LHCN-M2 (cell line): ENCODE measurements around the gene CUEDC1. TPM values are rescaled to one million over a fixed set of nuclear protein-coding genes. Genes with fewer than 3 reads are reported as not detected.
"Not testable (repeated sequence)": the region's sequence is repeated elsewhere in the genome, so short reads cannot be mapped to it uniquely, and the experiment has no call there.

Experiments
- DNase-seq: peaks from one replicate; pipeline ENCODE4 v3.0.0-alpha.2; 2012; ENCODE audit warnings: low read depth
- total RNA-seq: library from RNA; depleted of rRNA; stranded (reverse); fragments of >200 nt; gene quantifications from 2 replicates; pipeline ENCODE4 v1.2.3, GENCODE V29; 2014

CUEDC1 gene
- total RNA-seq, 1 experiment from 2014 or later: 29.6 TPM

DNA sequence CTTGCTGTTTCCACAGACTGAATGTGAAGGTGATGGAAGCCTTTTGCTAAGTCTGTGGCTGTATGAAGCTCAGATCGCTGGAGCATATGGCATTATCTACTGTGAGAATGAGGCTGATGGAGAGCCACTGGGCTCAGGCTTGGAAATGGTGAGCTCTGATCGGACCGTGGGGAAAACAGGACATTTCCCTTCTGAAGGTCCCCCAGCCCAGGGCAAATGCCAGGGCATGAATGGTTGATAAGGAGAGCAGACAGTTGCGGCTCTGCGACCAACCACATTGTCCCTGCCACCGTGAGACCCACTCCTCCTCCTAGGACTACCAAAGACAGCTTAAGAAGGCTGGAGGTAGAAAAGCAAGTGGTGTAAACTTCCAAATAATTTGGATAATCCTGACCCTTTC is 4.7 kb upstream of the CUEDC1 start:
- no peak for DNase-seq

DNA sequence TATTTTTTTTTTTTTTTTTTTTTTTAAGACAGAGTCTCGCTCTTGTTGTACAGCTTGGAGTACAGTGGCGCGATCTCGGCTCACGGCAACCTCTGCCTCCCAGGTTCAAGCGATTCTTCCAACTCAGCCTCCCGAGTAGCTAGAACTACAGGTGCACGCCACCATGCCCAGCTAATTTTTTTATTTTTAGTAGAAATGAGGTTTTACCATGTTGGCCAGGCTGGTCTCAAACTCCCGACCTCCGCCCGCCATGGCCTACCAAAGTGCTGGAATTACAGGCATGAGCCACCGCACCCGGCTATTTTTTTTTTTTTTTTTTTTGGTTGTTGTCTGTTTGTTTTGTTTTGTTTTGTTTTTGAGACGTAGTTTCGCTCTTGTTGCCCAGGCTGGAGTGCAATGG is 3.2 kb upstream of the CUEDC1 start:
- not testable (repeated sequence) for DNase-seq

GRCh38 chr17:57957886-57958285 is 2.7 kb upstream of the CUEDC1 start:
- DNase-seq: no peak

- no peak for DNase-seq
Observed at GRCh38 chr17:57957120-57957850, 2.1 kb upstream of the CUEDC1 start.

GRCh38 chr17:57956291-57957119 is 1.3 kb upstream of the CUEDC1 start:
- no peak for DNase-seq

- peak; percentile 73 for DNase-seq
Observed at GRCh38 chr17:57954397-57955182, 622 bp downstream of the CUEDC1 start.

DNA sequence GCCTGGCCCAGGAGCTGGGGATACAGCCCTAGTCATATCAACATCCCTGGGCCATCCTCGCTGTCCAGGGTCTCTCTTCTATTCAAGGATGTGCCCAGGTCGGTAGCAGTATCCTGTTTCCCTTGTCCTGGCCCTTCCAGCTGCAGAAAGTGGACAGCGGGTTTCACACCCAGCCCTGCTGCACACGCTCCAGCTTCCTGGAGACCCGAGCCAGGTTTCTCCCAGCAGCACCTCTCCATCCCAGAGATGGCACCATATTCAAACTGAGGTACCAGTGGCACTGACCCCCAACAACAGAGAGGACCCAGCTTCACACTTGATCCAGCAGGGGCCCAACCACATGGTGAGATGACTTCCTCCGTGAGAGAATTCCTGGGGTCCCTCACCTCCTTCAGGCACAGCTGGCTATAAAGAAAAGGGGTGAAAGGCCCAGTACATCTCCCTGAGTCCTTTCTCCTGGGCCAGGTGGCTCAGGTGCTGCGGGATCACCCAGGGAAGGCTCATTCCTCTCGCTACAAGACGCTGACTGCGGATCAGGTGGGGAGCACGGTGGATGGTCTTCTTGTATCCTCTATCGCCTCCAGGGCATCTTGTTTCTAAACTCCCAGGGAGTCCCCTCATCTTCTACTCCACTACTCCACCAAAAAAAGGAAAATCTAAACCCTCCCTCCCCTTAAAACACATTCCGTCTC is 1.4 kb downstream of the CUEDC1 start:
- no peak for DNase-seq

GRCh38 chr17:57953219-57953618 is 2.0 kb downstream of the CUEDC1 start:
- no peak for DNase-seq

GRCh38 chr17:57949649-57950048 is 5.6 kb downstream of the CUEDC1 start:
- DNase-seq: peak; percentile 51

DNA sequence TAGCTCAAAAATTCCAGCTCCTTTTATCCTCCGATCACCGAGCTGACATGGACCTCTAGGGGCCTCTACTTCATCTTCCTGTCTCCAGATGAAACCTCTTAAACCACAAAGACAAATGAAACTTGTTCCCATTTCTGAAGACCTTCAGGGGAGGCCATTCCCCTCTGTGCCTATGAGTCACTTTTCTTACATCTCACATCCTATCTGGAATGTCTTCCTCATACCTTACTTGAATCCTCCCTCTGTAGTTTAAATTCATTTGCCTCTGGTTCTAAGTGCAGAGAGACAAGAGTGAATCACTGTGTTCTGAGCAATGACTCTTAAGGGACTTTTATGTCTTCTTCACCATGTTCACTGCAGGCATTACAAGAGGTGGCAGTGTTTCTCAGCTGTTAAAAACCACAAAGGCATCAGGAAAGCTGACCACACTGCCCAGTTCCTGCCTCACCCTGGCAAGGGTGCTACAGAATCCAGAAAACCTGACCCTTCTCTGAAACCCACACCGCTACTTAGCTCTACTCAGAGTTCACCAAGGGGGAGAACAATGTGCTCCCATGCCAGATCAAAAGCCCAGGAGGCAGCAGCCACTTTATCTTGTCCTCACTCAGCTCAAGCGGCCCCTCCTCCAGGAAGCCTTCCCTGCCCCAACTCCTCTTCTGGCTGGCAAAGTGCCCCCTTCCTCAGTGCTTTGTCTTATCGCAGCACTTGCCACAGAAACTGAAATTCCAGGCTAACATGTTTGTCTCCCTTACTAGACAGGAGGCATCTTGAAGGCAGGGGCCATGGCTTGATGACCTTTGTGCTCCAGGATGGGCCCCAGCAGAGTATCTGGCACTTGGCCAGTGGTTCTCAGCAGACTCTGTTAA is 6.4 kb downstream of the CUEDC1 start:
- peak; percentile 100 for DNase-seq

DNA sequence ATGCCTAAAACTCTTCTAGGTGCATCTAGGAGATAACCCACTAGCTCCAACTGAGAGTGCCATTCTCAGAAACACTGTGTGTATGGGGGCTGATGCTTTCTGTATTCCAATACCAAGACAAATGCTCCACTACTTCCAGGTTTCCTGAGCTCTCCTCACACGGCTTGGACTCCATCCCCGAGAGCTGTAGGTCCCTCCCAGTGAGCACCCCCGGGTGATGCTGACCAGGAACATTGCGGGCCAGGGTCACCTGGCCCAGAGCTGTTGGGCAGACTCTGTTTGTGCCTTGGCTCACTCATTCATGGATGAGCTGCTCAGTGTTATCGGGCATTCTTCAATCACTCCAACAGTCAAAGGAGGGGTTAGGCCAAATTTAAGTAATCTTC is 7.0 kb downstream of the CUEDC1 start:
- DNase-seq: no peak

DNA sequence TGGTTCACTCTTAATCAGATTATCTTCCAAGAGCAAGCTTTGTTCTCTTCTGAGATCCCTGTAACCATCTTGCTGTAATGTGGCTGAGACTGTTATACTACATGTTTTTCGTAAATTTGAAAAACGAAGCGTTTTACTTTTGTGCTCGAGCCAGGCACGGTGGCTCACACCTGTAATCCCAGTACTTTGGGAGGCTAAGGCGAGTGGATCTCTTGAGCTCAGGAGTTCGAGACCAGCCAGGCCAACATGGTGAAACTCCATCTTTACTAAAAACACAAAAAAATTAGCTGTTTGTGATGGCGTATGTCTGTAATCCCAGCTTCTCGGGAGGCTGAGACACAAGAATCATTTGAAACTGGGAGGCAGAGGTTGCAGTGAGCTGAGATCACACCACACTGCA is 7.8 kb downstream of the CUEDC1 start:
- DNase-seq: no peak

DNA sequence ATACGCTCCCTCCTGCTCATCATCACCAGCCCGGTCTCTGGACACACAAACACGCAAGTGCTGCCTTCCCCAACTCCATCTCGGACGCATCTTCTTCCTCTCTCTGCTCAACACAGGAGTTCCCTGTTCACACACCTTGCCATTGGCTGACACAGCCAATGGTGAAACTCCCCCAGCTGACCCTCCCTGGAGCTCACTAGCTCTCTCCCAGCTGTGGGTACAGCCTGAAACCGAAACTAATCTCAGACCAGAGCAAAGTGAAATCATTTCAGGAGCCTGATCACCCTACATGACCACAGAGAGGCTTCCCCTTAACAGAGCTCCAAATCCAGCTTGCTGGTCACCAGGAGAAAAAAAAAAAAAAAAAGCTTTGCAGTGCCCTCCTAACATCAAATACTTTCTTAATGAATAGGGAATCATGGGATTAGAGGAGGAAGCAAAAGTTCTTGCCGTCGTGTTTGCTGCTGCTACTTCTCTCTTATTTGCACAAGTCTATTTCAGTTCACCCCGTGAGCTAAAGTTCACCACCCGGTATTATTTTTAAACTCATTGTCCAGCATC is 8.3 kb downstream of the CUEDC1 start:
- DNase-seq: peak; percentile 87

DNA sequence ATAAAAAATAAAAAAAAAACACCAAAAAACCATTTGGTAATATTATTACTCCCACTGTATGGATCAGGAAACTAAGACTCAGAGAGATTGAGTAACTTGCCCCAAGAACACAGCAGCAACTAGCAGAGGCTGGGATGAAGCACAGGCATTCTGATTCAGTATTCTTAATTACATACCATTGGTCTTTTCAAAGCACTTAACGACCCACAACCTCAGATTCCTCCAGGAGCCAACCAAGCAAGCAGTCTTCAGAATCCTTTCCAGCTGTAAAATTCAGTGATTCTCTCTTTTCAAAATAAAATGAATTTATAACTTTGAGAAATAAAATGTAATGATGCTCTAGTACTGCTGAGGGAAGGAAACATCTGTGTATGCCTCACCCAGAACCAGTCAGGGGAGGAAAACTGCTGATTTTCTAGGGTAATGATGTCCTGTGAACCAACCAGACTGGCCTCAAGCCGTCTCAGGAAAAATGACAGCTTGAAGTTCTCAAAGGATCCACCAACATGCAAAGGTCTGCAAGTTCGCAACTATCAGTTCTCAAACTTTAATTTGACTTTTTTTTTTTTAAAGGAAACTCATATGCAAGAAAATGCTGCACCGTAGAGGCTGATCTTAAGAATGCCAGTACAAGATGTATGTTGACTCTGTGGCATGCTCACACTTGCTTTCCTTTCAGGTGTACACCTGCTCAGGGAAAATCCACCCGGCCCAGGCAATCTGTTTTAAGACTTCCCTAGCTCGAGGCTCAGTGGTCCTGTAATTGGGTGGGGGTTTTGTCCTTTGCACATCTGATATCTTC is 9.0 kb downstream of the CUEDC1 start:
- peak; percentile 36 for DNase-seq

DNA sequence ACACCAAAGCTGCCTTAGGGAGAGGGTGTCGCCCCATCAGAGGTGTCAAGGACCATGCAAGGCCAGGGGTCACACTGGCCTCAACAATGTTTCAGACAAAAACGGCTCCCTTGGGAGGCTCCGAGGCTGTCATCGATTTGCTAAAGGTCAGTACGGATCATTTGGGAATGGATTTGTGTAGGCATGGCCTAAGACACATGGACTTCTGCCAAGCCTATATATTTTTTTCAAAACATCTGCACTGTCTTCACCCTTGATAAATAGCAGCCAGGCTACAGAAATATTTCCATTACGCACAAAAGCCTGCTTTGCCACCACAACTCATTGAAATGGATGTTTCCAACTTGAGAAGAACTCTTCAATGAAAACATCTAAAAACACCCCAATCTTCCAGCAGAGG is 10.3 kb downstream of the CUEDC1 start:
- no peak for DNase-seq

GRCh38 chr17:57943645-57944044 is 11.6 kb downstream of the CUEDC1 start:
- peak; percentile 65 for DNase-seq

GRCh38 chr17:57943140-57943539 is 12.1 kb downstream of the CUEDC1 start:
- peak; percentile 64 for DNase-seq

DNA sequence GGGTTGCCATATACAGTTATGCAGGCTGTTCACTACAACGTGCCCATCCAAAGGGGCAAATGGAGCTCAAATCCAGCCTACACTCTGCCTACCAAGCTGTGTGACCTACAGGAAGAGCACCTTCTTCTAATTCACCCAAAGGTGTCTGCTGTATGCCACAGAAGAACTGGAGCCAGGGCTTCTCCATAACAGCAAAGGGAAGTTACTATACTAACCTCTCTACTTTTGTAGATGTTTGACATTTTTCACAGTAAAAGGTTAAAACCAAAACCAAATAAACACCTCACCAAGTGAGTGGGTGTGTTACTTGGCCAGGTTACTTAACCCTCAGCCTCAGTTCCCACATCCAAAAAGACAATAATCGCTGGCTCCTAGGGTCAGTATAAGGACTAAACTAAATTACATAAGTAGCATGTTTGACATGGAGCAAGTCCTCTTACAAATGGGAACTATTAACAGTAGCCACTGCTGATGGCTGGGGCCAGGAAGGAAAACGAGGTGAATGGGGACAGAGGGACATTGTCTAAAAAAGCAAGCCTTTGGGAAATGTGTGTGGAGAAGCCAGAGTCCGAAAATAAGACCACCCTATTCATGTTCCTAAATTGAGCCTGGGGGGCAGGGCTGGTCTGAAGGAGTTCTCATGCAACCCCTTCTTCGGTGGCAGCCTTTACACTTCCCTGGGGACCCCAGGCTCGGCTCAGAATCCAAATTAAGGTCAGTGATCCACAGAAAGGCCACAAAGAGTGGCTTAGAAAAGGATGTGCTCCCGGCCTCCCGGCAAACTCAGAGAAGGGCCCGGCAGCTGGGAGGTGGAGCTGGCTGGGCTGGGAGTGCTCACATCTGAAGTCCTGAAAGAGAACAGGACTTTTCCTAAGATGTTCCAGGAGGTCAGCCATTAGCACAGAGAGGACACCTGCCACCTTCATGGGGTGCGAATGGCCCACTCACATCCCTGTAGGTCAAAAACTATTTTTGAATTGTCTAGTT is 13.5 kb downstream of the CUEDC1 start:
- DNase-seq: no peak
